Hypothalamus (tissue), 51 donors: Measurements from ENCODE around the gene FBN1.

Experiments
- DNase-seq, 51 donors: peaks; one replicate each; lab custom pipeline; 2025; lab: John Stamatoyannopoulos, UW

Gene FBN1

DNA sequence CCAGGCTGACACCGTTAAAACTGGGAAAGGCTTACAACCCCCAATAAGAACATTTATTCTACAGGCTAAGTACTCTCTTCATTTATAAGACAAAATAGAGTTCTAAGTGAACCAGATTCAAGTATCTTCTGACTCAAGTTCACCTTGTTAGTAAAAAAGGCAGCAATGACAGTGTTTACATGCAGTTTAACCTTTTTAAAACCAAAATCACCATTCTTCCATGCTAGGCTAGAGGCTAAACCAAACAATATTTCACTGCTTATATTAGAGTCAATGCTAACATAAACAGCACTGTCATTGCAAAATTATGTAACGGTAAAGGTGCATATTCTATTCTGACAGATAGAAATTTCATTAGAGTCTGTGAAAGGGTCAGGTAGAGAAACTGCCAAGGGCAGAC lies 118.0 kb downstream of the FBN1 start:
- no peak for DNase-seq

DNA sequence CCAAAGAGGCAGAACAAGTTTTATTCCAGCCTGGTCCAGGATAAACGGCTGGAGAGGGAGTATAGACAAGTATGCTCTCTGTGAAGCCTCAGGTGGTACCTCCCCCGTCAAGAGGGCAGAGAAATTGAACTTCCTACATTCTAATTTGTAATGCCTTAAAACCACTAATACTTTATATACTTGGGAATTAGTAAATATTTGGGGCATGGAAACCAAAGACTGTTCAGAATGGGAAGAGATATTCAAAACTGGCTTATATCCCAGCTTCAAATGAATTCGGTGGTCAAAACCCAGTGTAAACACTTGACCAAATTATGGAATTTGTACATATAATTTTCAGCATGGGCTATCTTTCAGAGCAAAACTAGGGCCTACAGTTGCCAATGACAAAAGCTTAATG lies 122.6 kb downstream of the FBN1 start:
- DNase-seq = no peak

DNA sequence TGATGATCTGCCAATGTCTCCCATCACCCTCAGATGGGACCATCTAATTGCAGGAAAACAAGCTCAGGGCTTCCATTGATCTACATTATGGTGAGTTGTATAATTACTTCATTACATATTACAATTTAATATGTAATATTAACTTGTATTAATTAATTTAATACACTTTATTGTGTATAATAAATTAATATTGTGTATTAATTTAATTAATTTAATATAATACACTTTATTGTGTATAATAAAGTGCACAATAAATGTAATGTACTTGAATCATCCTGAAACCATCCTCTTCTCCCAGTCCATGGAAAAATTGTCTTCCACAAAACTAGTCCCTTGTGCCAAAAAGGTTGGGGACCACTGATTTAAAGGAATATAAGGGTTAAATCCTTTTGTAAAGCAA lies 123.4 kb downstream of the FBN1 start:
- DNase-seq = no peak

DNA sequence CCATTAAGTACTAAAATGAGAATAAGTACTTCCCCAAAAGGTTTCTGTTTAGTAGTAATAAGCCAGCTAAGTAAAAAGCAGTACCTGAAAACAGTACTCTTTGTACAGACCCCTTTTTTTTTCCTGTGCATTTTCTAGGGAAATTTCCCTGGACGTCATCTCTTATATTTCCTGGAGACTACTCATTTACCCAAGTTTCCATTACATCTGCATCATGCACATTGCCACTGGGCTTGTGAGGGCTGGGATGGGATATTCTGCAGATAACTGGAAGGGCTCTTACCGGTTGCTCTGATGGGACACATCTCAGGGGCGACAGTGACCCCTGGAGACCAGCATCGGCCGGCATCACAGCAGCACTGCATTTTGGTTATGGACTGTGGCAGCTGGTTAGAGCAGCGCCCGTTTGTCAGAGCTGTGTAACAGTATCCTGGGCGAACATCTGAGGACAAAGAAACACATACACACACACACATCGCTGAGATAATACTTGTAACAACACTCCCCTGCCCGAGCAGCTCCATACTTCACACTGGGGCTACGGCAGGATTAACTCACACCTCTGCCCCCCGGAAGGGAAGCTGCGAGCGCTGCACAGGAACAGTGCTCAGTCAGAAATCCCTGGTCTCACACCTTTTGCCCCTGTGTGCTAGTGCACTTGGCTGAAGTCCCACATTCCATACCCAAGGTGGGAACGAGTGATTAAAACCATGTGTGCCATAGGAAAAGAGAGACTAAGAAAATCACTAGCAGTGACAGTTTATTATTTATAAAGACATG lies 124.9 kb downstream of the FBN1 start:
- DNase-seq = no peak

DNA sequence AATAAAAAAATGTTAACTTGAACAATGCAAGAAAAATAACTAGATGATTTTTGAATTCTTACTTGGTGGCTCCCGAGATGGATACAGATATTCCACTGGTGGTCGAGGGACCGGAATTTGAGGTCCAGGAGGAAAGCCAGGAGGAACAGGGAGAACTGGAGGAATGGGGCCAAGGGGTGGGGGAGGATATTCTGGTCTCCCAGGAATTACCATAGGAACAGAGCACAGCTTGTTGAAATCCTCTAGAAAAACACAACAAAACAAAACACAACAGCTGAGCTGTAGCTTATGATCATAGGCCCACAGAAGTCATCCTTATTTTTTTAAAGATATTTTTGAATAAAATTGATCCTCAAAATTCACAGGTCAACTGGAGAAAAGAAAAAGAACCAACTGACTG lies 129.4 kb downstream of the FBN1 start:
- DNase-seq = peak in 6 of 51 donors; percentile 3 to 25 (median 8)

DNA sequence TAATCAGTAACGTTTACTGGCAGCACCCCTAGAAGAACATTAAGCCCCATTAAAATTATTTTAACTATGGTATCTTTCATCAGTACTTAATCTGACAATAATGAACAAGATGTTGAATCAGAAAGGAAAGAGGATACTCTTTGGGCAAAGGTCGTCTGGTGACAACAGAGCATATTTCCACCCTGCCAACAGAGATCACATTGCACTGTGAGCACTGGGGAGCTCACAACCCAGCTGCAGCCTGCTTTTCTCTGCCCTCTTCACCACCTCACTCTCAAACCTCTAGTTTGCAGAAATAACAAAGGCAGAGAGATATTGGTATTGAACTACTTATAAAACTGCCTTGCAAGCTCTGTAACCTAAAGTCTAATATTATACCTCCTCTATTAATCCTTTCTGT lies 130.0 kb downstream of the FBN1 start:
- no peak for DNase-seq

DNA sequence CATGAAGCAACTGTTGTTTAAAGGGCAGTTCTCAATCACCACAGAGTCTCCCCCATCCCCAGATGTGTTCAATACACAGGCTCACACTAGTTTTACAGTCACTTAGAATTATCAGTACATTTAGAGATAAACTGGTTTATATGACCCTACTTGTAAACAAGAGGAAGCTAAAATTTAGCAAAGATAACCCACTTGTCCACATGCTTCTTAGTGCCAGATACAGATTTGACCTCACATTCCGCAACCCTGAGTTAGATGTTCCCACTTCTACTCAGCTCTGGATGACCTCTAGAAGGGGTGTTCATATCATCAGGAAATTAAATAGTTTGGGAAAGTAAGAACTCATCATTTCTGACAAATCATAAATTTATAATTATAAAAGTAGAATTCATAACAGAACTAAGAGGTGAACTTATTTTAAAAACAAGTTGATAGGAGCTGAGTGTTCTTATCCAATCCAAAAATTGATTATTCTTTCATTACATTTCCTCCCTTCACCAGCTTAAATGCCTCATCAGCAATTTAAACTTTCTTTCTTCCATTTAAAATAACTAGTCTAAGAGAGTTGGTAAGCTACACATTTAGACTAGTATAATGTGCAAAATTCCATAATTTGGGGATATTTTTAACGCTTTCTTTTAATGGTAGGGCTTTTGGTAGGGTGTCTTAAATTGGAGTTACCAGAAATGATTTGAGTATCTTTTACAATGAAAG lies 131.2 kb downstream of the FBN1 start:
- DNase-seq = no peak

DNA sequence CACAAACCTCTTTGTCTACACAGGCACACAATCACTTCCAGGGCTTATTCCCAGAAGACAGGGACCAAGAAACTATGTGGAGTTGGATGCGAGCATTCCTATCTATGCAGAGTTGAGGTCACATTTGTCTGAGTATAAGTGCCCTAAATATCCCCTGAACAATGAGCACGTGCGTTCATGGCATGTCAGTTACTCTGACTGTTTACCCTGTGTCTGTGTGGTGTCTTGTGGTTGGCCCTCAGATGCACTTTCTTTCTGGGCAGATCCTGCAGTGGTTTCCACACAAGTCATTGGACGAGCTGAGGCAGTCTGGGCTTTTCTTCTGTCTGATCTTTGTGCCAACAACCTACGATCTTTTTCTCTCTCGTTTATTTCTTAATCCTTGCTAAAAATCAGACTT lies 134.5 kb downstream of the FBN1 start:
- no peak for DNase-seq

DNA sequence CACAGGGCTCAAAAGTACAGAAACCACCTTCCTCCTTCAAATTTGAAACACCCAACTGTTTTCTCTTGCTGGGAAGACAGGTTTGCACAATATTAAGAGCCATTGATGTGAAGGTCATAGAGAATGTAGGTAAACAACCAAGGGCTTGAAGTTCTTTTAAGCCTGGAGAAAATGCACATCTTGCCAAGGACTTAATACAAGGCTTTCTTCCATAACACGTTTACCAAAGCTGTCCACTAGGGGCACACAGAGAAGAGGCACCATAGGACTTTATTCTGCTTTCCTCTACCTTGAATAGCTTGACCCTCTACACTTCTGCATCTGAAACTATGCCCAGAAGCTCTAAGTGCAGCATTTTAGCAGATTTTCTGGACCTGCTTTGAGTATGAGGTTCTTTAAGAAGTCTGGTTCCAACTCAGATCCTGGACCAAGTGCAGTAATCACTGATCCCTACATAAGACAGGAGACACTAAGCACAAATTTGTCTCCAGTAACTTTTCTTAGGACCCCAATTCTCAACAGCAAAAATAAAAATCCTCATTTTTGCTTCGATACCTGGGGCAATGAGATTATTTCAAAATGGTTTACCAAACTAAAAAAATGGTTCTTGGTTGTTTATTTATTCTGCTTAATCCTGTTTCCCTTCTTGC lies 138.0 kb downstream of the FBN1 start:
- DNase-seq = peak in 5 of 51 donors; percentile 0 to 30 (median 5)

DNA sequence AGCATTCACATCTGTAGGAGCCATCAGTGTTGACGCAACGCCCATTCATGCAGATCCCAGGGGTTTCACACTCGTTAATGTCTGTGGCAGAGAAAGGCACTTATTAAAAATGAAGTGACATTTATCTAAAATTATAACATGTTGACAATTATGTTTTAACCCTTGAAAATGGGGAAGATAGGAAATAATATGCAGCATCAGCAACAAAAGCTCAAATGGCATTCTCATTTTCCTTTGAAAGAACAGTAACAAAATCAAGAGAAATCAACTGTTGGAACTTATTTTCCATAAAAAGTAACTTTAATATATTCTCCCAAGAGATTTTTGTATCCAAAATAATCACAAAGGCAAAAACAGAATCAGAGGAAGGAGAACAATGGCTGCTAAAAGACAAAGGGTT lies 140.4 kb downstream of the FBN1 start:
- no peak for DNase-seq

DNA sequence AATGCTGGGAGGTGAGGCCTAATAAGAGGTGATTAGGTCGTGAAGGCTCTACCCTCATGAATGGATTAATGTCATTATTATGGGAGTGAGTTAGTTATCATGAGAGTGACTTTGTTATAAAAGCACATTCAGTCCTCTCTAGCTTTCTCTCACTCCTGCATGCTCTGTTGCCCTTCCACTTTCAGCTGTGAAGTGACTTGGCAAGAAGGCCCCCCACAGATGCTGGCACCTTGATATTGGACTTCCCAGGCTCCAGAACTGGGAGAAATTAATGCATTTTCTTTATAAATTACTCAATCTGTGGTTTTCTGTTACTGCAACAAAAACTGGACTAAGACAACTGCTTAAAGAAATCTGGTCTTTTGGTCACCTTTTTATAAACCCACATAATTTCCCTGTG lies 144.3 kb downstream of the FBN1 start:
- DNase-seq = no peak

DNA sequence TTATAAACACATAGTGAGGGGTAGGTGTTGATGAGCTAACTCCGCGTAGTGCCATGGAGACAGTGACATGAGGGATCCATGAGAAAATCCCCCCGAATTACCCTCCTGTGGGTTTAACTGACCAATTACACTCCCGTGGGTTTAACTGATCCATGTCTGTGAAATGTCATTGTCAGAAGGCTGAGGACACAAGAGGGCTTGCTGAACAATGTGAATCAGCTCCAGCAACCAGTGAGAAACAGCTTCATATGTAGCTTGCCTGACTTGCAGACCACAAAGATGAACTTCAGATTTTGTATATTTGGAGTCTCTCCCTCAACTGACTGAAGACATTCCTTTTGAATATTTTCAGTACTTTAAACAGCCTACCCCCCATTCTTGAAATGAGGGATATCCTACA lies 144.9 kb downstream of the FBN1 start:
- no peak for DNase-seq

DNA sequence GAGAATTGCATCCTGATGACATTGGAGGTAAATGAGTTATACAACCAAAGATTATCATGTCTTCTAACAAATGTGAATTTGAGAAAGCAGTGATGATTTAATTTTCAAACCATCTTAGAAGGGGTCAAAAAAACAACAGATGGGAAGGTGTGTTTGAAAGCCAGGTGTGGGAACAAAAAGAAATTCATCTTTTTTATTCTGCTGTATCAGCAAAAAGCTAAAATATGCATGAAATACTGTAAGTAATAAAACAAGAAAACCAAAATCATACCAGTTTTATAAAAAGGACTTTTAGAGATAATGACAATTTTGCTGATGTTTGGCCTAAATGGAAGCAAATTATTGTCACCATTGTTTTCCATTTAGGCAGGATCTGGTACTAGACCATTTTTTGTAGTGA lies 145.5 kb downstream of the FBN1 start:
- DNase-seq = no peak

DNA sequence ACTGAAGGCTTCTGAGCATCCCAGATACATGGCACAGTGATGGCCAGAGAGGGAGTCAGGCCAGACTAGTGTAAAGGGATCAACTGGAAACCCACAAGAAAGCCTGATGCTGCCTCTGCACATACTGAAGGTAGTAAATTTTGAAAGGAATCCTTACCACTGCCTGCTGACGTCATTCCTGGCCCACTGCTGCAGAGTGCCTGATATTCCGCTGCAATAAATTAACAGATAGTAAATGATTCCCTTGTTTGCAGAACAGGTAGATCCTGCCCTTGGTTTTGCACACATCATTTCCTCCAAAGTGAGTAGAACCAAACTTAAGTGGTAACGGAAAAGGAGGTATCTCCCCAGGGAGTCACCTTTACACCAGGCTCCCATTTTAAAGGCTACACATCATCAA lies 146.7 kb downstream of the FBN1 start:
- DNase-seq = no peak

DNA sequence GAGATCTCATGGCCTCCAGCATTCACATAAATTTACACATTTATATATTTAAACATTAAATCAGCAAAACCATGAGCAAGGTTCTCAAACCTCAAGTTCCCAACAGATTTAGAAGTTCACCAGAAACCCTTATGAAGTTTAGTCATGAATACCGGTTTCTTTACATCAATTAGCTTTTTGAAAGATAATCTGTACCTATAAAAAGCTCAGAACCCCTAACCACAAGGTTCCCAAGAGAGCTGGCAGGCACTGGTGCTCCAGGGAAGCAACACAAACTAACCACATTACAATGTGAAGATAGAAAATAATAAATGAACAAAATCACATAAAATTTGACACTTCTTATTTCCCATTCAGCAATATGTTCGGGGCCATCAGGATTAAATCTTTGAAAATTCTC lies 150.9 kb downstream of the FBN1 start:
- no peak for DNase-seq

DNA sequence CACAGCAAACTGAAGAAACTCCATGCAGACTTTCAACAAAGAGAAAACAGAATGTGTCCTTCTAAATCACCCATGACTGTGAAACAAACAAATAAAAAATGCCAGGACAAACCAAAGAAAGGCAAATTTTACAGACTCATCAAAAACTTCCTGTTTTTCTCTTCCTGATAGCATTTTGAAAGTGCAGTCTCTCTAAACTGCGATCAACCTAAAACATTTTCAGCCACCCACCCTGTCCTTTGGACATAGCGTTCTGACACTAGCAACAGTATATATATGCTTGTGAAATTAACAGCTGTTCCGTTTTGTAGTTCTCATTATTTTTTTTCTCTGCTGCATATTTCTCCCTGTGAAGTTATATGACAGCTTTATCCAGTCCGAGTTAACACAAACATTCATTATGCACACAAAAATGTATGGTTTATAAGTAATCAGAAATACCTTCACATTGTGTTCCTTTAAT lies 151.7 kb downstream of the FBN1 start:
- DNase-seq = no peak

DNA sequence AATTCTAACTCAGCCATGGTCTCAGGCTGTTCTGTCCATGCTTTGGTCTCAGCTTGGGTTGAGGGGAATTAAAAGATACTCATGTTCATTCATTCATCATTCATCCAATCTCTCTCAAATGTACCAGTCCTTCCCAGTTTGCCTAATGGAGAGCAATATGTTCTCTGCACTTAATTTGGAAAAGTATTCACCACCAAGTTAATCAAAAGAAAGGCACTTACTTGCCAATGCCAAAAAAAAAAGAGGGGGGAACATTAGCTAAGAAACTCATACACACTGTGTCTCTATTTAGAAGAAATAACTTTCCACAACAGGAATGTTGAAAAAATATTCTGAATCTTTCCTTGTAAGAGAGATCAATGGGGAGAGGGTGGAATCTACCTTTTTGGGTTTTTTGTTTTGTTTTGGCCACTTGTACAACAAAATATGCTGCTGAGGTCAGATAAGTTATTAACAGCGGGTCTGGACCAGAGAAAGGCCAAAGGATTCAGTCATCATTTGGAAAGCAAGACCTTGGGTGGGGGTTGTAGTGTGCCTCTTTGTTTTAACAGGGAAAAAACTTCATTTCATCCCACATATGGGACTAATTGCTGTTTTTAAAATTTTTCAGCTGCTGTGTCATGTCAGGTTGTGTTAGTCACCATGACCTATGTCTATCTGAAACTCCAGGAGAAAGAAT lies 152.3 kb downstream of the FBN1 start:
- no peak for DNase-seq

DNA sequence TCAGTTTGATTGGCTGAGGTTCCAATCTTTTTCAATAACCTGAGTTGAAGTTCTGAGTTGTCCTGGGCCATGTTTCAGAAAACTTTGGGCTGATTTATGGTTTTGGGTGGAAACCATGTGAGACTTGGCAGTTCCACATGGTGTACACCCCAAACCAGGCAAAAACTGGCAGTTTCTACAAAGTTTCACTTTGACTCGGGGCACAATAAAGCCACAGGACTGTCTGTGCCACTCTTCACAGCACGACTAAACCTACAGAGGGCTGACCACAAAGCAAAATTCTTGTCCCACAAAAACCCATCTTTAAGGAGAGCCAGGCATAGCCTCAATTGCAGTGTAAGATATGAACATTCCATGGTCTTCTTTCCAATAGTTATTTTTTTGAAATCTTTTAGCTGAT lies 159.3 kb downstream of the FBN1 start:
- DNase-seq = no peak

DNA sequence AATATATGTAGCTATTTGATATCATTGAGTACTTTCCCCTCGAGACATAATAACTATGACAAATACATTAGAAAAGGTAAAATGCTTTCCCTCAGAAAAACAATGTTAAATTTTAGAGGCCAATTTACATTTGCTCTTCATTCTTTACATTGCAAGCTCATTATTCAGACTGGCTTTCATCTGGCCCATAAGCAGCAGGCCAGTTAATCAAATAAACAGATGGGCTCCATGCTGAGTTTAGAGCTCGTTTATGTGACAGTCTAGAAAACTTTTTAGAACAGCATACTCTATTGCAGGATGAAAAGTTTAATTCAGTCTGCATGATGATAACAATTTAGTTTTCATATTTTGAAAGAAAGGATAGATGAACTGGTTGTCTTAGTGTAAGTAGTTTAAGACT lies 163.7 kb downstream of the FBN1 start:
- no peak for DNase-seq

DNA sequence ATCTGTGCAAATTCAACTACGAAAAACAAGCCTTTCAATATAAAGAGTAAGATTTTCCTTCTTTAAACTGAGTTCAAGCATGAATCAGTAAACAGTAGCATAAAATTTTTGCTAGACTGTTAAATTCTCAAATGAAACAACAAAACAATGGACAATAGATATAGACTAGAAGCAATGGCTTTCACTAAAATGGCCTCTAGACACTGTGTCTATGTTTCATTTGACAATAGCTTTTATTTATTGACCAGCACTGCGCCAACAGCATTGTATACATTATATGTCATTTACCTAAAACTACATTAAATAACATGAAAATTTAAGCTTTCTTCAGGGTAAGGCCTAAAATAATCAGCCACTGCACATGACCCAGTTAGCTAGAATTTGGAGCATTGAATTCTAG lies 165.8 kb downstream of the FBN1 start:
- no peak for DNase-seq

DNA sequence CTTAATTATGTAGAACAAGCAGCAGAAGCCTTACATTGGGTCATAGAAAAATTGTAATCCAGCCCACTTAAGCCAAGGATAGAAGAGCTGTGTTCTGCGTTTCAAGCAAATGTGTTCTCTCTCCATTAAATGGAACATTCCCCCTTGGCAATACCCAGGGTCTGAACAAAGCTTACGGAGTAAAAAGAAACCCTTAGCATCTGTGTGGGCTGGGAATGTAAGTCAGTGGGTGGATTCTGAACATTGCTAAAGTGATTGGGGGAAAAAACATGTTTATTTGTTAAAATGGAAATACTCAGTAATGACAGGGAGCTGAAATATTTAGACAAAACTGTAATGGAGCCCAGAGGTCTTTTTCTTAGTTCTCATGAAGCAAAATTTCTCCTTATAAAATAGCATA lies 166.9 kb downstream of the FBN1 start:
- DNase-seq = peak in 1 of 51 donors; percentile 3
